WI38 (cell line): Measurements from ENCODE around the gene ADIRF.
"Not testable (repeated sequence)": the region's sequence is repeated elsewhere in the genome, so short reads cannot be mapped to it uniquely, and the experiment has no call there.

Experiments
- H3K4me3 ChIP-seq: 2 replicates; pipeline ENCODE4 v1.5.1; 2011; ENCODE audit warnings: low read depth, mild to moderate bottlenecking, control low read depth, low read length
- TF ChIP-seq, protein P1 (sequence below): IDR thresholded peaks from 2 replicates; pipeline ENCODE4 v1.5.1; 2012; ENCODE audit warnings: low read depth, mild to moderate bottlenecking, control low read depth, low read length

The ADIRF gene

DNA sequence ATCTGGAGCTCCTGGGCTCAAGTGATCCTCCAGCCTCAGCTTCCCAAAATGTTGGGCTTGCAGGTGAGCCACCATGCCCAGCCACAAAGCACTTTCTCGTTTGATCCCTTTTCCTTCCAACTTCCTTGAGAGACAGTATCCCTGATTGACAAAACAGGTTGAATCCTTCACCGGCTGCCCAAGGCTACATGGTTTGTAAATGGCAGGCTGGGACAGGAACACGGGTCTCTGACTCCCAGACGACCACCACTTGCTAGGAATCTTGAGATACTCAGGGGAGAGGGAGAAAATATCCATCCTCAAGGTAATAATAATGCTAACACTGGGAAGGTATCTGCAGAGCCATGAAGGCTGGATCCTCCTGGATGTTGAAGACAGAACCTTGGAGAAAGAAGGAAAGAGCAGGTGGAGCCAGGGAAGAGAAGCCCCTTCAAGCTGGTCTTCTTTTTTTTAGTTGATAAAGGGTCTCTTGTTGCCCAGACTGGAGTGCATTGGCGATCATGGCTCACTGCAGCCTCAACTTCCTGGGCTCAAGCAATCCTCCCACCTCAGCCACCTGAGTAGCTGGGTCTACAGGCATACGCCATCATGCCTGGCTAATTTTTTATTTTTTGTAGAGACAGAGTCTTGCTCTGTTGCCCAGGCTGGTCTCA, 30.7 kb upstream of the ADIRF start:
- TF ChIP-seq, protein P1, sequence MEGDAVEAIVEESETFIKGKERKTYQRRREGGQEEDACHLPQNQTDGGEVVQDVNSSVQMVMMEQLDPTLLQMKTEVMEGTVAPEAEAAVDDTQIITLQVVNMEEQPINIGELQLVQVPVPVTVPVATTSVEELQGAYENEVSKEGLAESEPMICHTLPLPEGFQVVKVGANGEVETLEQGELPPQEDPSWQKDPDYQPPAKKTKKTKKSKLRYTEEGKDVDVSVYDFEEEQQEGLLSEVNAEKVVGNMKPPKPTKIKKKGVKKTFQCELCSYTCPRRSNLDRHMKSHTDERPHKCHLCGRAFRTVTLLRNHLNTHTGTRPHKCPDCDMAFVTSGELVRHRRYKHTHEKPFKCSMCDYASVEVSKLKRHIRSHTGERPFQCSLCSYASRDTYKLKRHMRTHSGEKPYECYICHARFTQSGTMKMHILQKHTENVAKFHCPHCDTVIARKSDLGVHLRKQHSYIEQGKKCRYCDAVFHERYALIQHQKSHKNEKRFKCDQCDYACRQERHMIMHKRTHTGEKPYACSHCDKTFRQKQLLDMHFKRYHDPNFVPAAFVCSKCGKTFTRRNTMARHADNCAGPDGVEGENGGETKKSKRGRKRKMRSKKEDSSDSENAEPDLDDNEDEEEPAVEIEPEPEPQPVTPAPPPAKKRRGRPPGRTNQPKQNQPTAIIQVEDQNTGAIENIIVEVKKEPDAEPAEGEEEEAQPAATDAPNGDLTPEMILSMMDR, result no peak
- H3K4me3 ChIP-seq, result no peak overlapping the region

DNA sequence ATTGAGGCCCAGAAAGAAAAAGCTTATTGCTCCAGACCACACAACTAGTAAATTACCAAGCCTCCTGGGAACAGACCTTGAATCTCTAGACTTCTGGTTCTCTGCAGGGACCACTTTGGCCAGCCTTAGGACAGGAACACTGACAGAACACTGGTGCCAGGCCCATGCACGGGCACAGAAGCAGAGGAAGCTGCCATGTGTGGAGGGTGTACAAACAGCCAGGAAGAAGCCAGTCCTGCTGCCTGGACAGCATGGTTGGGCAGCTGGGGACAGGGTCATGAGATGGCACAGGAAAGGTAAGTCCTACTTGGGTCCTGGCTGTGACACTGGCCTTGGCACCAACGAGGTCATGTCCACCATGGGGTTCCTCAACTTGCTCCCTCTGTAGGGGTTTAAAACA, 30.0 kb upstream of the ADIRF start:
- TF ChIP-seq, protein P1, result no peak
- no peak overlapping the region for H3K4me3 ChIP-seq

DNA sequence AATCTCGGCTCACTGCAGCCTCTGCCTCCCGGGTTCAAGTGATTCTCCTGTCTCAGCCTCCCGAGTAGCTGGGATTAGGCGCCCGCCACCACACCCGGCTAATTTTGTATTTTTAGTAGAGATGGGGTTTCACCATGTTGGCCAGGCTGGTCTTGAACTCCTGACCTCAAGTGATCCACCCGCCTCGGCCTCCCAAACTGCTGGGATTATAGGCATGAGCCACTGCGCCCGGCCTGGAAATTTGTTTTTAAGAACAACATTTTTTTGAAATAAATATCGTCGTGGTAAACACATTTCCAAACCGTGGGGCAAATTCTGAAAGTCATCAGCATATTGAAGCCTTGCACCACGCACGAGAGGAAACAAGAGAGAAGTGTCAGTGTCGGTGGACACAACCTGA, 28.2 kb upstream of the ADIRF start:
- H3K4me3 ChIP-seq, result not testable (repeated sequence)

DNA sequence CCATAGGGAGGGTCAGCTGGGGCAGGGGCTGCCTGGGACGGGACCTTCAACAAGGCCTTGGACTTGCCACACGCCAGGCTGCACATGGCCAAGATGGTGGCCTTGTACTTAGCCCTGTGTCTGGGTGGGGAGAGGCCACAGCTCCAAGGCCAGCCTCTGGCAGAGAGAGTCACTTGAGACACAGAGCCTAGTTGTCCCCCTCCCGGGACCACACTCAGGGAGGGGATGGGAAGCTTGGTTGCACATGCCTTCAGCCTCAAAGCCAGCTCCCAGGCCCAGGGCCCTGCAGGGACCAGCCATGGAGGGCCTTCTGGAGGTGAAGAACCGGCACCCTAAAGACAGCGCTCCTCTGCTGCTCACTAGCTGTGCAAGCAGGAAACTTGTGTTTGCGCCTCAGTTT, 27.6 kb upstream of the ADIRF start:
- H3K4me3 ChIP-seq, result no peak overlapping the region
- TF ChIP-seq, protein P1, result no peak

DNA sequence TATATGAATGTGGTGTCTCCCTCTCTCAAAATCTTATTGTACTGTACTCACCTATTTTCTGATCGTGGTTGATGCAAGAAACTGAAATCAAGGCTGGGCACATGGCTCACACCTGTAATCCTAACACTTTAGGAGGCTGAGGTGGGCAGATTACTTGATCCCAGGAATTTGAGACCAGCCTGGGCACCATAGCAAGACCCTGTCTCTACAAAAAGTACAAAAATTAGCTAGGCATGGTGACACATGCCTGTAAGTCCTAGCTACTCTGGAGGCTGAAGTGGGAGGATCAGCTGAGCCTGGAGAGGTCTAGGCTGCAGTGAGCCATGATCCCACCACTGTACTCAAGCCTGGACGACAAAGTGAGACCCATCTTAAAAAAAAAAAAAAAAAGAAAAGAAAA, 26.9 kb upstream of the ADIRF start:
- no peak overlapping the region for H3K4me3 ChIP-seq
- TF ChIP-seq, protein P1, result no peak

DNA sequence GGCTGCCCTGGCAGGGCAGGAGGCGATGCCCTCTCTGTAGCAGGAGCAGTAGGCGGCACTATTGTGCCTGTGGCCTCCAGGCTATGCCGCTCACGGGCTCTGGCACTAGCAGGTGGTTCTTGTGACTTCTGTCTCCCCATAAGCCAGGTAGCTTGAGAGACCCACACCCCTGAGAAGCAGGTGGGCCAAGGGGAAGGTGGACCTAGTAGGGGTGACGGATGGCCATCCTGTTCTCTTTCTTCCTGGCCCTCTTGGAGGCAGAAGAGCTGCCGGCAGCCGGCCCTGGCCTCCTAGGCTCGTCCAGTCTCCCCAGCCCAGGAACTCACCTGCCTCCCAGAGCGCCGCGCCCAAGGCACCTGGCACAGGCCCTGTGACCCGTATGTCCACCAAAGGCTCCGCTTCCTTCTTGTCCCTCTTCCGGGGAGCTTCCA, 26.3 kb upstream of the ADIRF start:
- TF ChIP-seq, protein P1, result no peak

DNA sequence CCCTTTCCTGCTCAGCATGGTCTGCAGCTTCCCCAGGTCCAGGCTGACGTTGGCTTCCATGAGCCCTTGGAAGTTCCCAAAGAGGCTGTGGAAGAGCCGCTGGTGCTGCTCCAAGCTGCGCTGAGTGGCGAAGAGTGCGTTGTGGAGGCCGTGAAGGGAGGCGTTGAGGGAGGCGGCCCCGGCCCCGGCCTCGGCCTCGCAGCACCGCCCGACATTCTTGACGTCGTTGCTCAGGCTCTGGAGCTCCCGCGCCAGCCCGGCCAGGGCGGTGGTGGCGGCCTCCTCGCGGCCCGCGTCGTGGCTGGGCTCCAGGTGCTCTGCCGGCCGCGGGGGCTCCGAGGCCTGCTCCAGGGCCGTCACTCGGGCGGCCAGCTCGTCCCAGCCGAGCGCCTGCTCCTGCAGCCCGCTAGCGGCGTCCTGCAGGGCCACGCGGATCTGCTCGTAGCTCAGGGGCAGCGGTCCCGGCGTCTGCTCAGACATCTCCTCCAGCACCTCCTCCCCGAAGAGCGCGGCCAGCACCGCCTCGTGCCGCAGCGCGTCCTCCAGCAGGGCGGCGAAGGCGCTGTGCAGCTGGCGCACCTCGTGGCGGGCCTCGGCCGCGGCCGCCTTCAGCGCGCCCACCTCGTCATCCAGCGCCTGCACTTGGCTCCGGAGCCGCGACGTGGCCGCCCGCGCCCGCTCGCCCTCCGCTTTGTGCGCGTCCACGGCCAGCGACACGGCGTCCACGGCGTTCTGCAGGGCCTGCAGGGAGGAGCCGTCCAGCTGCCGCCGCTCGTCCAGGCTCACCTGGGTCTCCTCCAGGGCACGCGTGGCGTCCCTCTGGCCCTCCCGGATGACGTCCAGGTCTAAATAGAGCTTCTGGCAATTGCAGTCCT, 25.6 kb upstream of the ADIRF start:
- TF ChIP-seq, protein P1, result no peak
- H3K4me3 ChIP-seq, result no peak overlapping the region

More for the DNA sequence above, 26.3 kb upstream of the ADIRF start:
- no peak overlapping the region for H3K4me3 ChIP-seq
